K562 (cell line): ENCODE data around the gene ACER1. TPM values are rescaled to one million over a fixed set of nuclear protein-coding genes. Genes with fewer than 3 reads are reported as not detected.
A peak's percentile ranks its signal among the peaks of the same experiment; 100 is the strongest.
"Not testable (repeated sequence)": the region's sequence is repeated elsewhere in the genome, so short reads cannot be mapped to it uniquely, and the experiment has no call there.

Source experiments
- ATAC-seq: fragments of 200-7000 bp; cut with Tn5 transposase; 3 replicates; pipeline ENCODE4 v1.9.1; 2020; ENCODE audit warnings: moderate library complexity
- BruUV-seq: library from RNA; stranded (reverse); fragments of 400-500 nt; replicated peaks from 2 replicates; lab custom pipeline; 2021; lab: Mats Ljungman, UMichigan
- CTCF ChIA-PET: fragments of 300-600 bp; formaldehyde crosslinking; extraction: SDS; loops from one replicate; lab custom pipeline; 2021; ENCODE audit warnings: low intra/inter-chr PET ratio; lab: Yijun Ruan, JAX
- POLR2A ChIA-PET: fragments of 300-600, 350-650 bp; sonication (Branson Sonifier 250); formaldehyde crosslinking; extraction: SDS; loops from one replicate; lab custom pipeline; 2021; ENCODE audit warnings: antibody characterized with exemption, inconsistent platforms; lab: Yijun Ruan, JAX
- DNase-seq, 4 experiments: peaks; one replicate each; pipeline versions ENCODE4 v3.0.0 to v3.0.0-alpha.2; 2011 to 2018; ENCODE audit warnings: low spot score in 3 of 4, mixed read lengths in 3 of 4; ENCODE audit errors: extremely low read depth in 1 of 4
- FAIRE-seq: peaks from 2 replicates; lab custom pipeline; 2011; peaks lifted over from hg19 to GRCh38; lab: Jason Lieb, UNC
- H2AFZ ChIP-seq: 2 replicates; pipeline ENCODE4 v1.6.0; 2011; ENCODE audit warnings: low read depth, low read length, control low read depth, inconsistent platforms
- H3K27ac ChIP-seq: fragments of 200-600 bp; 3 replicates; pipeline ENCODE4 v1.8.0; 2011; ENCODE audit warnings: low read depth, mild to moderate bottlenecking, control low read depth, inconsistent platforms, low read length, moderate library complexity, mixed read lengths; ENCODE audit errors: extremely low read depth
- H3K27me3 ChIP-seq, 2 experiments: fragments of 300-600 bp in 1 of 2; 2 replicates in 1 of 2; 3 replicates in 1 of 2; pipeline versions ENCODE4 v1.6.0 to v1.8.0; 2011; ENCODE audit warnings: inconsistent platforms in 2 of 2, low read length in 2 of 2, mild to moderate bottlenecking in 1 of 2, mixed read lengths in 1 of 2, moderate library complexity in 1 of 2; ENCODE audit not compliant: control insufficient read depth in 2 of 2, insufficient read depth in 2 of 2
- H3K36me3 ChIP-seq: fragments of 300-600 bp; 3 replicates; pipeline ENCODE4 v1.8.0; 2011; ENCODE audit warnings: mild to moderate bottlenecking, low read length, inconsistent platforms; ENCODE audit not compliant: control insufficient read depth, insufficient read depth
- H3K4me1 ChIP-seq, 2 experiments: fragments of 200-600 bp in 1 of 2; replicated peaks in 1 of 2; 2 replicates in 1 of 2; 3 replicates in 1 of 2; pipeline versions ENCODE4 v1.5.1 to v1.8.0; 2011; ENCODE audit warnings: inconsistent platforms in 2 of 2, low read length in 2 of 2, mild to moderate bottlenecking in 1 of 2, mixed read lengths in 1 of 2, moderate library complexity in 1 of 2; ENCODE audit not compliant: control insufficient read depth in 2 of 2, insufficient read depth in 2 of 2
- H3K4me2 ChIP-seq: 2 replicates; pipeline ENCODE4 v1.6.1; 2011; ENCODE audit warnings: low read length, control low read depth, inconsistent platforms, mixed read lengths; ENCODE audit not compliant: insufficient read depth
- H3K4me3 ChIP-seq: fragments of 200-600 bp; sonication (generic), shearing (Covaris generic); 2 replicates; pipeline ENCODE4 v1.5.1; 2016; ENCODE audit warnings: control low read depth, inconsistent platforms
- H3K79me2 ChIP-seq: fragments of 200-600 bp; 3 replicates; pipeline ENCODE4 v1.8.0; 2011; ENCODE audit warnings: low read length, inconsistent platforms; ENCODE audit not compliant: control insufficient read depth, insufficient read depth
- H3K9ac ChIP-seq, 2 experiments: 2 replicates each; pipeline versions ENCODE4 v1.6.0 to v1.6.1; 2011; ENCODE audit warnings: low read depth in 2 of 2, low read length in 2 of 2, control low read depth in 1 of 2, inconsistent platforms in 1 of 2, mild to moderate bottlenecking in 1 of 2, mixed read lengths in 1 of 2; ENCODE audit not compliant: insufficient read depth in 1 of 2
- H3K9me1 ChIP-seq: one replicate; pipeline ENCODE4 v1.6.0; 2011; ENCODE audit warnings: inconsistent platforms, mild to moderate bottlenecking, low read length, moderate library complexity; ENCODE audit not compliant: control insufficient read depth, insufficient read depth
- H3K9me3 ChIP-seq: replicated peaks from 2 replicates; pipeline ENCODE4 v1.5.1; 2011; ENCODE audit warnings: low read depth, low read length, inconsistent platforms; ENCODE audit not compliant: control insufficient read depth, insufficient read depth
- H4K20me1 ChIP-seq: replicated peaks from 2 replicates; pipeline ENCODE4 v1.6.1; 2011; ENCODE audit warnings: low read length, inconsistent platforms, mixed read lengths; ENCODE audit not compliant: control insufficient read depth, insufficient read depth
- DMBX1 ChIP-seq: fragments of 250-450 bp; sonication (Bioruptor Pico); IDR thresholded peaks from 2 replicates; pipeline ENCODE4 v1.8.0; 2022; ENCODE audit warnings: inconsistent platforms, mild to moderate bottlenecking, moderate library complexity, borderline replicate concordance
- EHMT2 ChIP-seq: fragments of 450-650 bp; IDR thresholded peaks from 2 replicates; pipeline ENCODE4 v1.6.1; 2018; ENCODE audit warnings: antibody characterized with exemption
- WGBS: fragments of 100-300 bp; shearing (Covaris generic); methylation state at CpG from one replicate; pipeline ENCODE4 v1.1.6; 2016; ENCODE audit warnings: low coverage, mixed read lengths; ENCODE audit not compliant: insufficient coverage; ENCODE audit errors: missing lambda C conversion rate; 5-methylcytosine and 5-hydroxymethylcytosine counted together
- in situ Hi-C: fragments of 300-500 bp; cut with MboI; formaldehyde crosslinking; loops from 4 replicates; pipeline ENCODE4 v1.15.0; 2018; ENCODE audit warnings: inconsistent platforms, mixed read lengths
- intact Hi-C: fragments of 100-400 bp; cut with micrococcal nuclease; formaldehyde crosslinking; loops from 2 replicates; pipeline ENCODE4 v1.14.2; 2022
- polyA plus RNA-seq, 8 experiments: library from polyadenylated mRNA; depleted of rRNA in 4 of 8; stranded (reverse) in 5 of 8; unstranded in 3 of 8; fragments of >200 nt; fragmentation: Nextera tagmentation in 2 of 8; fragmentation: Illumina TruSeq in 1 of 8; extraction: Ambion mirVana in 2 of 8; extraction: Trizol in 1 of 8; gene quantifications; 2 replicates each; pipeline versions ENCODE4 v1.2.1 to v1.2.3, GENCODE V29; 2011 to 2014; ENCODE audit warnings: inconsistent platforms in 1 of 8, missing spikeins in 1 of 8
- total RNA-seq, 7 experiments: library from RNA; depleted of rRNA in 6 of 7; stranded (reverse); fragments of >200 nt in 6 of 7; fragmentation: Illumina TruSeq in 2 of 7; extraction: Trizol in 2 of 7; gene quantifications; 2 replicates each; pipeline versions ENCODE4 v1.2.1 to v1.2.3, GENCODE V29; 2011 to 2021; ENCODE audit warnings: low replicate concordance in 1 of 7
- TF ChIP-seq, protein P1 (sequence below), 2 experiments: fragments of 450-650 bp in 1 of 2; sonication (generic) in 1 of 2; formaldehyde crosslinking in 1 of 2; IDR thresholded peaks; 2 replicates each; pipeline versions ENCODE4 v1.7.1 to v1.9.0; 2016 to 2022; ENCODE audit warnings: inconsistent platforms in 1 of 2, mild to moderate bottlenecking in 1 of 2, missing genetic modification reagents in 1 of 2

Gene ACER1
- total and polyA plus RNA-seq, 9 of the 15 experiments (the other 6 are each of a cell fraction or from before 2014, with no cell fraction given): not detected

DNA sequence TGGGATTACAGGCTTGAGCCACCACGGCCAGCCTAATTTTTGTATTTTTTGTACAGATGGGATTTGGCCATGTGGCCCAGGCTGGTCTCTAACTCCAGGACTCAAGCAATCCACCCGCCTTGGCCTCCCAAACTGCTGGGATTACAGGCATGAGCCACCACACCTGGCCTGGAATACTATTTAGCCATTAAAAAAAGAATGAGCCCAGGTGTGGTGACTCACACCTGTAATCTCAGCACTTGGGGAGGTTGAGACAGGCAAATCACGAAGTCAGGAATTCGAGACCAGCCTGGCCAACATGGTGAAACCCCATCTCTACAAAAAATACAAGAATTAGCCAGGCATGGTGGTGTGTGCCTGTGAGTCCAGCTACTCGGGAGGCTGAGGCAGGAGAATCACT lies 17.8 kb downstream of the ACER1 start:
- CTCF ChIA-PET, FAIRE-seq: not testable (repeated sequence)
- WGBS: 8% methylated on average over 5 of the region's 5 CpGs

DNA sequence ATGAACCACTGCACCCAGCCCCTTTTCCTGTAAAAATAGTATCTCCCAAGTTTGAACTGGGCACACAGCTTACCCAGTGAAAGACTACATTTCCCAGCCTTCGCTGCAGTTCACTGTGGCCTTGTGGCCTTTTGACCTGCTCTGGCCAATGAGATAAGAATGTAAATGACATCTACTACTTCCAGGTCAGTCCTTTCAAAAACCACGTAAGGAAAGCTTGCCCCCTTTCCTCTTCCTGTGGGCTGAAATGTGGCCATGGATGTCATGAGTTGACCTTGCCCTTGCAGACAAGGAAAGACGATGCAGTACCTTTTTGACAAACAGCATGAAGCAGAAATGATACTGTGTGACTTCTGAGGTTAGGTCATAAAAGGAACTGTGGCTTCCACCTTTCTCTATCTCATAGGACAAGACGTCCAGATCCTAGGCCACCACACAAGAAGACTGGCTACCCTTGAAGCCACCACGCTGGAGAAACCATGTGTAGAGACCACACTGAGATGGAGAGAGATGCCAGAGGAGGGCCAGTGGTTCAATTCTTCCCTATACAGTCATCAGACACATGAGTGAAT lies 19.9 kb downstream of the ACER1 start:
- H3K4me2 ChIP-seq: peak overlapping the region; percentile 39; the same call in 1 of the 2 replicates
- 13% methylated on average over 5 of the region's 5 CpGs for WGBS
- peaks cover 4% of the 10 kb centered on the region for H3K9me3 ChIP-seq
- no TSS peak for BruUV-seq
- DNase-seq (peak in 3 of 4 experiments; percentile 7 to 64 (median 46)), FAIRE-seq (peak; percentile 80), ATAC-seq (peak; percentile 92)
- CTCF ChIA-PET: interaction anchor here (0.7 kb wide), 1 partner anchor 319 kb away, joined by 3 read pairs; no protein-coding TSS in a partner anchor
- H3K4me1 ChIP-seq: no peaks in the 10 kb centered on the region
- H3K9me1 ChIP-seq: no peaks in the 10 kb centered on the region
- POLR2A ChIA-PET: interaction anchor here (0.7 kb wide), 1 partner anchor 91 kb away, joined by 3 read pairs; no protein-coding TSS in a partner anchor
- intact Hi-C loops (loop anchor here (10.0 kb wide), 1 partner anchor 111 kb away; the partner anchor contains the start of gene KHSRP), in situ Hi-C loops (no loop called here)
- H3K27me3 ChIP-seq: peaks cover 4 to 33% of the 10 kb centered on the region in 2 experiments; a peak in 4 of 5 replicates
- H3K79me2 ChIP-seq: no peaks in the 10 kb centered on the region
- H2AFZ ChIP-seq: peak overlapping the region; percentile 85
- no peak overlapping the region; the same call in 2 of the 3 replicates for H3K27ac ChIP-seq
- H3K36me3 ChIP-seq: no peaks in the 10 kb centered on the region
- no peak overlapping the region for H3K4me3 ChIP-seq
- no peak overlapping the region for H3K9ac ChIP-seq
- no peaks in the 10 kb centered on the region for H4K20me1 ChIP-seq
- TF ChIP-seq, protein P1, sequence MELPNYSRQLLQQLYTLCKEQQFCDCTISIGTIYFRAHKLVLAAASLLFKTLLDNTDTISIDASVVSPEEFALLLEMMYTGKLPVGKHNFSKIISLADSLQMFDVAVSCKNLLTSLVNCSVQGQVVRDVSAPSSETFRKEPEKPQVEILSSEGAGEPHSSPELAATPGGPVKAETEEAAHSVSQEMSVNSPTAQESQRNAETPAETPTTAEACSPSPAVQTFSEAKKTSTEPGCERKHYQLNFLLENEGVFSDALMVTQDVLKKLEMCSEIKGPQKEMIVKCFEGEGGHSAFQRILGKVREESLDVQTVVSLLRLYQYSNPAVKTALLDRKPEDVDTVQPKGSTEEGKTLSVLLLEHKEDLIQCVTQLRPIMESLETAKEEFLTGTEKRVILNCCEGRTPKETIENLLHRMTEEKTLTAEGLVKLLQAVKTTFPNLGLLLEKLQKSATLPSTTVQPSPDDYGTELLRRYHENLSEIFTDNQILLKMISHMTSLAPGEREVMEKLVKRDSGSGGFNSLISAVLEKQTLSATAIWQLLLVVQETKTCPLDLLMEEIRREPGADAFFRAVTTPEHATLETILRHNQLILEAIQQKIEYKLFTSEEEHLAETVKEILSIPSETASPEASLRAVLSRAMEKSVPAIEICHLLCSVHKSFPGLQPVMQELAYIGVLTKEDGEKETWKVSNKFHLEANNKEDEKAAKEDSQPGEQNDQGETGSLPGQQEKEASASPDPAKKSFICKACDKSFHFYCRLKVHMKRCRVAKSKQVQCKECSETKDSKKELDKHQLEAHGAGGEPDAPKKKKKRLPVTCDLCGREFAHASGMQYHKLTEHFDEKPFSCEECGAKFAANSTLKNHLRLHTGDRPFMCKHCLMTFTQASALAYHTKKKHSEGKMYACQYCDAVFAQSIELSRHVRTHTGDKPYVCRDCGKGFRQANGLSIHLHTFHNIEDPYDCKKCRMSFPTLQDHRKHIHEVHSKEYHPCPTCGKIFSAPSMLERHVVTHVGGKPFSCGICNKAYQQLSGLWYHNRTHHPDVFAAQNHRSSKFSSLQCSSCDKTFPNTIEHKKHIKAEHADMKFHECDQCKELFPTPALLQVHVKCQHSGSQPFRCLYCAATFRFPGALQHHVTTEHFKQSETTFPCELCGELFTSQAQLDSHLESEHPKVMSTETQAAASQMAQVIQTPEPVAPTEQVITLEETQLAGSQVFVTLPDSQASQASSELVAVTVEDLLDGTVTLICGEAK (IDR thresholded peaks at IDR 0.05): peak; percentile 88
- TF ChIP-seq, protein P1 (CRISPR knock-in tag; IDR thresholded peaks at IDR 0.05): no peak
- TF ChIP-seq DMBX1 (CRISPR knock-in tag) (peak; percentile 41; the same call in 1 of the 2 replicates), EHMT2 (peak; percentile 96)

More for the DNA sequence above, 17.8 kb downstream of the ACER1 start:
- BruUV-seq, H3K4me2 ChIP-seq, H3K27ac ChIP-seq, H2AFZ ChIP-seq, H3K4me3 ChIP-seq, DNase-seq, H3K9ac ChIP-seq, in situ Hi-C loops, H3K79me2 ChIP-seq, H3K9me3 ChIP-seq, H3K9me1 ChIP-seq, H3K4me1 ChIP-seq, ATAC-seq, H4K20me1 ChIP-seq, H3K36me3 ChIP-seq: not testable (repeated sequence)
- POLR2A ChIA-PET: interaction anchor here (0.7 kb wide), 1 partner anchor 29 kb away, joined by 3 read pairs; no protein-coding TSS in a partner anchor
- intact Hi-C loops: loop anchor here (10.0 kb wide), 1 partner anchor 109 kb away; the partner anchor contains the start of gene KHSRP
- H3K27me3 ChIP-seq: peaks cover 12 to 42% of the 10 kb centered on the region in 2 experiments
